ENCODE results near the gene KCTD20.

GRCh38 chr6:36428911-36429310 is 13.9 kb upstream of the KCTD20 start:
- TF ChIP-seq, protein P1, sequence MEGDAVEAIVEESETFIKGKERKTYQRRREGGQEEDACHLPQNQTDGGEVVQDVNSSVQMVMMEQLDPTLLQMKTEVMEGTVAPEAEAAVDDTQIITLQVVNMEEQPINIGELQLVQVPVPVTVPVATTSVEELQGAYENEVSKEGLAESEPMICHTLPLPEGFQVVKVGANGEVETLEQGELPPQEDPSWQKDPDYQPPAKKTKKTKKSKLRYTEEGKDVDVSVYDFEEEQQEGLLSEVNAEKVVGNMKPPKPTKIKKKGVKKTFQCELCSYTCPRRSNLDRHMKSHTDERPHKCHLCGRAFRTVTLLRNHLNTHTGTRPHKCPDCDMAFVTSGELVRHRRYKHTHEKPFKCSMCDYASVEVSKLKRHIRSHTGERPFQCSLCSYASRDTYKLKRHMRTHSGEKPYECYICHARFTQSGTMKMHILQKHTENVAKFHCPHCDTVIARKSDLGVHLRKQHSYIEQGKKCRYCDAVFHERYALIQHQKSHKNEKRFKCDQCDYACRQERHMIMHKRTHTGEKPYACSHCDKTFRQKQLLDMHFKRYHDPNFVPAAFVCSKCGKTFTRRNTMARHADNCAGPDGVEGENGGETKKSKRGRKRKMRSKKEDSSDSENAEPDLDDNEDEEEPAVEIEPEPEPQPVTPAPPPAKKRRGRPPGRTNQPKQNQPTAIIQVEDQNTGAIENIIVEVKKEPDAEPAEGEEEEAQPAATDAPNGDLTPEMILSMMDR (IDR thresholded peaks at IDR 0.05; ENCODE audit: low read depth, low read length, missing input control): no peak
- TF ChIP-seq, protein P2, sequence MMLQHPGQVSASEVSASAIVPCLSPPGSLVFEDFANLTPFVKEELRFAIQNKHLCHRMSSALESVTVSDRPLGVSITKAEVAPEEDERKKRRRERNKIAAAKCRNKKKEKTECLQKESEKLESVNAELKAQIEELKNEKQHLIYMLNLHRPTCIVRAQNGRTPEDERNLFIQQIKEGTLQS (IDR thresholded peaks at IDR 0.05): no peak
- TF ChIP-seq REST (IDR thresholded peaks at IDR 0.05): no peak
- TF ChIP-seq, protein P3, sequence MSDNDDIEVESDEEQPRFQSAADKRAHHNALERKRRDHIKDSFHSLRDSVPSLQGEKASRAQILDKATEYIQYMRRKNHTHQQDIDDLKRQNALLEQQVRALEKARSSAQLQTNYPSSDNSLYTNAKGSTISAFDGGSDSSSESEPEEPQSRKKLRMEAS (IDR thresholded peaks at IDR 0.05): no peak
- no peak for TF ChIP-seq RXRA (IDR thresholded peaks at IDR 0.05)

Data from liver (tissue), 3 donors.